K562 (cell line): ENCODE measurements around the gene ACBD6. TPM values are rescaled to one million over a fixed set of nuclear protein-coding genes. Genes with fewer than 3 reads are reported as not detected.

Source experiments
- ATAC-seq: fragments of 200-7000 bp; cut with Tn5 transposase; 3 replicates; pipeline ENCODE4 v1.9.1; 2020; ENCODE audit warnings: moderate library complexity
- BruUV-seq: library from RNA; stranded (reverse); fragments of 400-500 nt; replicated peaks from 2 replicates; lab custom pipeline; 2021; lab: Mats Ljungman, UMichigan
- CTCF ChIA-PET: fragments of 300-600 bp; formaldehyde crosslinking; extraction: SDS; loops from one replicate; lab custom pipeline; 2021; ENCODE audit warnings: low intra/inter-chr PET ratio; lab: Yijun Ruan, JAX
- POLR2A ChIA-PET: fragments of 300-600, 350-650 bp; sonication (Branson Sonifier 250); formaldehyde crosslinking; extraction: SDS; loops from one replicate; lab custom pipeline; 2021; ENCODE audit warnings: antibody characterized with exemption, inconsistent platforms; lab: Yijun Ruan, JAX
- DNase-seq, 4 experiments: peaks; one replicate each; pipeline versions ENCODE4 v3.0.0 to v3.0.0-alpha.2; 2011 to 2018; ENCODE audit warnings: low spot score in 3 of 4, mixed read lengths in 3 of 4; ENCODE audit errors: extremely low read depth in 1 of 4
- FAIRE-seq: peaks from 2 replicates; lab custom pipeline; 2011; peaks lifted over from hg19 to GRCh38; lab: Jason Lieb, UNC
- H2AFZ ChIP-seq: 2 replicates; pipeline ENCODE4 v1.6.0; 2011; ENCODE audit warnings: low read depth, low read length, control low read depth, inconsistent platforms
- H3K27ac ChIP-seq: fragments of 200-600 bp; 3 replicates; pipeline ENCODE4 v1.8.0; 2011; ENCODE audit warnings: low read depth, mild to moderate bottlenecking, control low read depth, inconsistent platforms, low read length, moderate library complexity, mixed read lengths; ENCODE audit errors: extremely low read depth
- H3K27me3 ChIP-seq, 2 experiments: fragments of 300-600 bp in 1 of 2; 2 replicates in 1 of 2; 3 replicates in 1 of 2; pipeline versions ENCODE4 v1.6.0 to v1.8.0; 2011; ENCODE audit warnings: inconsistent platforms in 2 of 2, low read length in 2 of 2, mild to moderate bottlenecking in 1 of 2, mixed read lengths in 1 of 2, moderate library complexity in 1 of 2; ENCODE audit not compliant: control insufficient read depth in 2 of 2, insufficient read depth in 2 of 2
- H3K36me3 ChIP-seq: fragments of 300-600 bp; 3 replicates; pipeline ENCODE4 v1.8.0; 2011; ENCODE audit warnings: mild to moderate bottlenecking, low read length, inconsistent platforms; ENCODE audit not compliant: control insufficient read depth, insufficient read depth
- H3K4me1 ChIP-seq, 2 experiments: fragments of 200-600 bp in 1 of 2; replicated peaks in 1 of 2; 2 replicates in 1 of 2; 3 replicates in 1 of 2; pipeline versions ENCODE4 v1.5.1 to v1.8.0; 2011; ENCODE audit warnings: inconsistent platforms in 2 of 2, low read length in 2 of 2, mild to moderate bottlenecking in 1 of 2, mixed read lengths in 1 of 2, moderate library complexity in 1 of 2; ENCODE audit not compliant: control insufficient read depth in 2 of 2, insufficient read depth in 2 of 2
- H3K4me2 ChIP-seq: 2 replicates; pipeline ENCODE4 v1.6.1; 2011; ENCODE audit warnings: low read length, control low read depth, inconsistent platforms, mixed read lengths; ENCODE audit not compliant: insufficient read depth
- H3K4me3 ChIP-seq: fragments of 200-600 bp; sonication (generic), shearing (Covaris generic); 2 replicates; pipeline ENCODE4 v1.5.1; 2016; ENCODE audit warnings: control low read depth, inconsistent platforms
- H3K79me2 ChIP-seq: fragments of 200-600 bp; 3 replicates; pipeline ENCODE4 v1.8.0; 2011; ENCODE audit warnings: low read length, inconsistent platforms; ENCODE audit not compliant: control insufficient read depth, insufficient read depth
- H3K9ac ChIP-seq, 2 experiments: 2 replicates each; pipeline versions ENCODE4 v1.6.0 to v1.6.1; 2011; ENCODE audit warnings: low read depth in 2 of 2, low read length in 2 of 2, control low read depth in 1 of 2, inconsistent platforms in 1 of 2, mild to moderate bottlenecking in 1 of 2, mixed read lengths in 1 of 2; ENCODE audit not compliant: insufficient read depth in 1 of 2
- H3K9me1 ChIP-seq: one replicate; pipeline ENCODE4 v1.6.0; 2011; ENCODE audit warnings: inconsistent platforms, mild to moderate bottlenecking, low read length, moderate library complexity; ENCODE audit not compliant: control insufficient read depth, insufficient read depth
- H3K9me3 ChIP-seq: replicated peaks from 2 replicates; pipeline ENCODE4 v1.5.1; 2011; ENCODE audit warnings: low read depth, low read length, inconsistent platforms; ENCODE audit not compliant: control insufficient read depth, insufficient read depth
- H4K20me1 ChIP-seq: replicated peaks from 2 replicates; pipeline ENCODE4 v1.6.1; 2011; ENCODE audit warnings: low read length, inconsistent platforms, mixed read lengths; ENCODE audit not compliant: control insufficient read depth, insufficient read depth
- ADNP ChIP-seq: fragments of 200-800 bp; sonication (Bioruptor generic); IDR thresholded peaks from 2 replicates; pipeline ENCODE4 v1.6.1; 2016; ENCODE audit warnings: missing genetic modification characterization, missing compliant biosample characterization
- C11orf30 ChIP-seq: fragments of 450-650 bp; IDR thresholded peaks from 2 replicates; pipeline ENCODE4 v1.6.1; 2016; ENCODE audit warnings: low read depth, mild to moderate bottlenecking
- CEBPB ChIP-seq: fragments of 450-650 bp; IDR thresholded peaks from 2 replicates; pipeline ENCODE4 v1.6.1; 2016; ENCODE audit warnings: missing genetic modification characterization, missing compliant biosample characterization
- CEBPG ChIP-seq, 3 experiments: fragments of 200-800 bp in 1 of 3; sonication (Bioruptor generic) in 1 of 3; sonication (generic) in 1 of 3; formaldehyde crosslinking in 1 of 3; IDR thresholded peaks in 2 of 3; conservative IDR thresholded peaks in 1 of 3; 2 replicates each; pipeline versions ENCODE4 v1.6.1 to v1.8.0; 2016 to 2022; ENCODE audit warnings: missing compliant biosample characterization in 2 of 3, missing genetic modification characterization in 2 of 3, mild to moderate bottlenecking in 1 of 3, missing genetic modification reagents in 1 of 3
- KDM1A ChIP-seq, 2 experiments: fragments of 450-650 bp; IDR thresholded peaks; 2 replicates each; pipeline ENCODE4 v1.6.1; 2016; ENCODE audit warnings: mild to moderate bottlenecking in 2 of 2
- NFIC ChIP-seq: fragments of 450-650 bp; IDR thresholded peaks from 2 replicates; pipeline ENCODE4 v1.6.1; 2017; ENCODE audit warnings: mild to moderate bottlenecking, inconsistent platforms
- ZNF316 ChIP-seq: fragments of 450-650 bp; IDR thresholded peaks from 2 replicates; pipeline ENCODE4 v1.6.1; 2016
- WGBS: fragments of 100-300 bp; shearing (Covaris generic); methylation state at CpG from one replicate; pipeline ENCODE4 v1.1.6; 2016; ENCODE audit warnings: low coverage, mixed read lengths; ENCODE audit not compliant: insufficient coverage; ENCODE audit errors: missing lambda C conversion rate; 5-methylcytosine and 5-hydroxymethylcytosine counted together
- in situ Hi-C: fragments of 300-500 bp; cut with MboI; formaldehyde crosslinking; loops from 4 replicates; pipeline ENCODE4 v1.15.0; 2018; ENCODE audit warnings: inconsistent platforms, mixed read lengths
- intact Hi-C: fragments of 100-400 bp; cut with micrococcal nuclease; formaldehyde crosslinking; loops from 2 replicates; pipeline ENCODE4 v1.14.2; 2022
- polyA plus RNA-seq, 8 experiments: library from polyadenylated mRNA; depleted of rRNA in 4 of 8; stranded (reverse) in 5 of 8; unstranded in 3 of 8; fragments of >200 nt; fragmentation: Nextera tagmentation in 2 of 8; fragmentation: Illumina TruSeq in 1 of 8; extraction: Ambion mirVana in 2 of 8; extraction: Trizol in 1 of 8; gene quantifications; 2 replicates each; pipeline versions ENCODE4 v1.2.1 to v1.2.3, GENCODE V29; 2011 to 2014; ENCODE audit warnings: inconsistent platforms in 1 of 8, missing spikeins in 1 of 8
- total RNA-seq, 7 experiments: library from RNA; depleted of rRNA in 6 of 7; stranded (reverse); fragments of >200 nt in 6 of 7; fragmentation: Illumina TruSeq in 2 of 7; extraction: Trizol in 2 of 7; gene quantifications; 2 replicates each; pipeline versions ENCODE4 v1.2.1 to v1.2.3, GENCODE V29; 2011 to 2021; ENCODE audit warnings: low replicate concordance in 1 of 7
- TF ChIP-seq, protein P1 (sequence below): sonication (generic); formaldehyde crosslinking; IDR thresholded peaks from 2 replicates; pipeline ENCODE4 v1.8.0; 2022; ENCODE audit warnings: mild to moderate bottlenecking, missing genetic modification reagents

Gene ACBD6
- total and polyA plus RNA-seq, 9 of the 15 experiments (the other 6 are each of a cell fraction or from before 2014, with no cell fraction given), result 16.9 to 107 (median 77.7) TPM

- FAIRE-seq, result no peak
- peaks cover 7 to 27% of the 10 kb centered on the region in 2 experiments; a peak in 4 of 5 replicates for H3K4me1 ChIP-seq
- H3K9ac ChIP-seq, result peak overlapping the region; percentile 2 to 82; a peak in 2 of 4 replicates
- ChIA-PET POLR2A (interaction anchor here (0.7 to 5.1 kb wide), 3 partner anchors 9 to 732 kb away, joined by 3 to 17 read pairs (median 3); no protein-coding TSS in a partner anchor), CTCF (no interaction called here)
- peak; percentile 59 for ATAC-seq
- no peaks in the 10 kb centered on the region for H3K27me3 ChIP-seq
- H3K36me3 ChIP-seq, result peaks cover 36% of the 10 kb centered on the region; the same call in 2 of the 3 replicates
- no TSS peak for BruUV-seq
- no peaks in the 10 kb centered on the region for H3K9me1 ChIP-seq
- H2AFZ ChIP-seq, result 0 out of 2 replicates have a peak overlapping the region, but pooled peaks have one; percentile 35
- peak in 2 of 4 experiments; percentile 46 to 59 for DNase-seq
- intact Hi-C loops (no loop called here), in situ Hi-C loops (no loop called here)
- H3K79me2 ChIP-seq, result peaks cover 5% of the 10 kb centered on the region; the same call in 1 of the 3 replicates
- no peaks in the 10 kb centered on the region for H3K9me3 ChIP-seq
- H3K4me2 ChIP-seq, result peak overlapping the region; percentile 38
- TF ChIP-seq CEBPG (CRISPR knock-in tag; IDR thresholded peaks at IDR 0.05), result no peak
- TF ChIP-seq CEBPG (tag; conservative IDR thresholded peaks at IDR 0.05 in 1 of 2, IDR thresholded peaks at IDR 0.05 in 1 of 2), result 0 out of 4 replicates have a peak, but pooled peaks of 1 of the 2 experiments have one; percentile 22
- TF ChIP-seq ADNP, result no peak
- peak; percentile 78 for TF ChIP-seq NFIC
- TF ChIP-seq, protein P1, sequence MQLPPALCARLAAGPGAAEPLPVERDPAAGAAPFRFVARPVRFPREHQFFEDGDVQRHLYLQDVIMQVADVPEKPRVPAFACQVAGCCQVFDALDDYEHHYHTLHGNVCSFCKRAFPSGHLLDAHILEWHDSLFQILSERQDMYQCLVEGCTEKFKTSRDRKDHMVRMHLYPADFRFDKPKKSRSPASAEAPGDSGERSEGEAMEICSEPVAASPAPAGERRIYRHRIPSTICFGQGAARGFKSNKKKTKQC (CRISPR knock-in tag), result no peak
- TF ChIP-seq C11orf30, result peak; percentile 50; the same call in 1 of the 2 replicates
- peak; percentile 54 for TF ChIP-seq ZNF316
- TF ChIP-seq KDM1A (IDR thresholded peaks at IDR 0.05), result peak in 1 of 2 experiments; percentile 25; a peak in 1 of 4 replicates
- peak; percentile 64 for TF ChIP-seq CEBPB (tag)
- 31% methylated on average over 3 of the region's 3 CpGs for WGBS
- H3K27ac ChIP-seq, result peak overlapping the region; percentile 2; the same call in 2 of the 3 replicates
- no peaks in the 10 kb centered on the region for H4K20me1 ChIP-seq
- H3K4me3 ChIP-seq, result no peak overlapping the region
These were observed 214.2 kb downstream of the ACBD6 start for GRCh38 chr1:180287988-180288705.
